ENCODE results near the gene PCSK2. TPM values are rescaled to one million over a fixed set of nuclear protein-coding genes. Genes with fewer than 3 reads are reported as not detected.
A peak's percentile ranks its signal among the peaks of the same experiment; 100 is the strongest.

PCSK2 gene
- total RNA-seq, 4 donors from 2014 or later = 2.0 to 12.5 (median 7.2) TPM

- H3K9me3 ChIP-seq = no peaks in the 10 kb centered on the region
- H3K4me1 ChIP-seq = peaks cover 0 to 3% (median 0%) of the 10 kb centered on the region in 4 donors
- TF ChIP-seq CTCF (IDR thresholded peaks at IDR 0.05) (no peak), POLR2A (IDR thresholded peaks at IDR 0.05; ENCODE audit: low read depth) (no peak), POLR2AphosphoS5 (IDR thresholded peaks at IDR 0.05) (no peak), EP300 (IDR thresholded peaks at IDR 0.05) (no peak)
- WGBS = 38% methylated on average over 2 of the region's 2 CpGs
- H3K27me3 ChIP-seq = peaks cover 0 to 42% (median 0%) of the 10 kb centered on the region in 4 donors
- H3K4me3 ChIP-seq = no peak overlapping the region
- no peak overlapping the region for H3K27ac ChIP-seq (replicated peaks in 1 of 4)
- intact Hi-C loops (cut with DNase I) = no loop called here
- H3K36me3 ChIP-seq = no peaks in the 10 kb centered on the region
- DNase-seq (ENCODE audit: extremely low spot score) = no peak
These were observed 90.5 kb downstream of the PCSK2 start for GRCh38 chr20:17317341-17317740.

- Histone ChIP-seq H3K36me3 (no peaks in the 10 kb centered on the region), H3K4me1 (peaks cover 0 to under 1% (median 0%) of the 10 kb centered on the region in 4 donors), H3K27ac (replicated peaks in 1 of 4) (no peak overlapping the region), H3K4me3 (no peak overlapping the region), H3K27me3 (peaks cover 0 to 27% (median 0%) of the 10 kb centered on the region in 4 donors), H3K9me3 (no peaks in the 10 kb centered on the region)
- peak; percentile 66 for DNase-seq (ENCODE audit: extremely low spot score)
- TF ChIP-seq EP300 (IDR thresholded peaks at IDR 0.05) = no peak
- intact Hi-C loops (cut with DNase I) = no loop called here
- 56% methylated on average over 2 of the region's 2 CpGs for WGBS
These were observed 93.6 kb downstream of the PCSK2 start for GRCh38 chr20:17320456-17320855.

GRCh38 chr20:17326096-17326495, 99.3 kb downstream of the PCSK2 start:
- TF ChIP-seq CTCF (IDR thresholded peaks at IDR 0.05) (no peak), POLR2A (IDR thresholded peaks at IDR 0.05; ENCODE audit: low read depth) (no peak), POLR2AphosphoS5 (IDR thresholded peaks at IDR 0.05) (no peak), EP300 (IDR thresholded peaks at IDR 0.05) (no peak)
- no peak for DNase-seq (ENCODE audit: extremely low spot score)
- no peaks in the 10 kb centered on the region for H3K9me3 ChIP-seq
- intact Hi-C loops (cut with DNase I) = no loop called here
- no peak overlapping the region for H3K27ac ChIP-seq (replicated peaks in 1 of 4)
- H3K4me1 ChIP-seq = no peaks in the 10 kb centered on the region
- H3K4me3 ChIP-seq = no peak overlapping the region
- WGBS = 90% methylated on average over 2 of the region's 2 CpGs
- H3K36me3 ChIP-seq = no peaks in the 10 kb centered on the region
- peaks cover 0 to 26% (median 0%) of the 10 kb centered on the region in 4 donors for H3K27me3 ChIP-seq

- H3K9me3 ChIP-seq = no peaks in the 10 kb centered on the region
These were observed 100.6 kb downstream of the PCSK2 start for GRCh38 chr20:17327185-17328148.

More at GRCh38 chr20:17327185-17328148, 100.6 kb downstream of the PCSK2 start:
- Histone ChIP-seq H3K27me3 (peaks cover 0 to 26% (median 0%) of the 10 kb centered on the region in 4 donors), H3K4me3 (no peak overlapping the region), H3K36me3 (no peaks in the 10 kb centered on the region), H3K4me1 (no peaks in the 10 kb centered on the region), H3K27ac (replicated peaks in 1 of 4) (no peak overlapping the region)
- intact Hi-C loops (cut with DNase I) = no loop called here
- TF ChIP-seq CTCF (IDR thresholded peaks at IDR 0.05) (no peak), EP300 (IDR thresholded peaks at IDR 0.05) (no peak), POLR2AphosphoS5 (IDR thresholded peaks at IDR 0.05) (no peak), POLR2A (IDR thresholded peaks at IDR 0.05; ENCODE audit: low read depth) (no peak)
- peak; percentile 80 for DNase-seq (ENCODE audit: extremely low spot score)
- 31% methylated on average over 28 of the region's 28 CpGs for WGBS

All from esophagus muscularis mucosa (tissue), 4 donors.